GM12878 (cell line): Measurements from ENCODE around the gene CYB5D1. TPM values are rescaled to one million over a fixed set of nuclear protein-coding genes. Genes with fewer than 3 reads are reported as not detected.

Experiments
- ASH2L ChIP-seq: fragments of 300-600, 200-600 bp; sonication (generic); IDR thresholded peaks from 2 replicates; pipeline ENCODE4 v1.6.1; 2017; ENCODE audit warnings: low read depth, mild to moderate bottlenecking, borderline replicate concordance
- ATF7 ChIP-seq: fragments of 450-650 bp; IDR thresholded peaks from 2 replicates; pipeline ENCODE4 v1.6.1; 2016; ENCODE audit warnings: low read depth, mild to moderate bottlenecking
- BACH1 ChIP-seq: fragments of 450-650 bp; IDR thresholded peaks from 2 replicates; pipeline ENCODE4 v1.6.1; 2017; ENCODE audit warnings: mild to moderate bottlenecking, borderline replicate concordance
- BCL11A ChIP-seq: IDR thresholded peaks from 2 replicates; pipeline ENCODE4 v1.6.1; 2011; ENCODE audit warnings: low read depth, low read length
- BRCA1 ChIP-seq: IDR thresholded peaks from 2 replicates; pipeline ENCODE4 v1.6.1; 2011; ENCODE audit warnings: low read depth, low read length, improper control_type of control experiment
- CBFB ChIP-seq: IDR thresholded peaks from 2 replicates; pipeline ENCODE4 v1.6.1; 2016; ENCODE audit warnings: antibody characterized with exemption, low read depth
- CHD2 ChIP-seq: IDR thresholded peaks from 2 replicates; pipeline ENCODE4 v1.6.1; 2011; ENCODE audit warnings: low read depth, low read length, improper control_type of control experiment, borderline replicate concordance
- EZH2 ChIP-seq: IDR thresholded peaks from 2 replicates; pipeline ENCODE4 v1.6.1; 2012; ENCODE audit warnings: low read depth, mild to moderate bottlenecking, control low read depth, inconsistent platforms, low read length, borderline replicate concordance; ENCODE audit not compliant: control insufficient read depth
- FOS ChIP-seq: IDR thresholded peaks from 3 replicates; pipeline ENCODE4 v1.6.1; 2011; ENCODE audit warnings: borderline replicate concordance; ENCODE audit not compliant: insufficient read length; ENCODE audit errors: extremely low read depth
- FOXM1 ChIP-seq: IDR thresholded peaks from 2 replicates; pipeline ENCODE4 v1.6.1; 2012; ENCODE audit warnings: low read depth, mild to moderate bottlenecking, inconsistent platforms, low read length, moderate library complexity
- GABPA ChIP-seq: IDR thresholded peaks from 2 replicates; pipeline ENCODE4 v1.6.1; 2014; ENCODE audit warnings: antibody characterized with exemption, low read depth, mild to moderate bottlenecking, inconsistent platforms
- HDGF ChIP-seq: fragments of 450-650 bp; IDR thresholded peaks from 2 replicates; pipeline ENCODE4 v1.6.1; 2016; ENCODE audit warnings: antibody characterized with exemption
- JUNB ChIP-seq: IDR thresholded peaks from 2 replicates; pipeline ENCODE4 v1.6.1; 2016; ENCODE audit warnings: antibody characterized with exemption, mild to moderate bottlenecking
- LARP7 ChIP-seq: fragments of 450-650 bp; IDR thresholded peaks from 2 replicates; pipeline ENCODE4 v1.6.1; 2017; ENCODE audit warnings: mild to moderate bottlenecking
- MYB ChIP-seq: fragments of 150-350 bp; IDR thresholded peaks from 2 replicates; pipeline ENCODE4 v1.6.1; 2014; ENCODE audit warnings: mild to moderate bottlenecking, low read depth, low read length, borderline replicate concordance
- PBX3 ChIP-seq: IDR thresholded peaks from 2 replicates; pipeline ENCODE4 v1.6.1; 2011; ENCODE audit warnings: mild to moderate bottlenecking, low read depth, low read length, moderate library complexity; ENCODE audit not compliant: insufficient replicate concordance
- RAD51 ChIP-seq: fragments of 450-650 bp; IDR thresholded peaks from 2 replicates; pipeline ENCODE4 v1.6.1; 2016; ENCODE audit warnings: moderate library complexity, mild to moderate bottlenecking, inconsistent platforms
- SIN3A ChIP-seq: IDR thresholded peaks from 2 replicates; pipeline ENCODE4 v1.6.1; 2012; ENCODE audit warnings: low read depth, low read length, improper control_type of control experiment
- SMAD5 ChIP-seq: IDR thresholded peaks from 2 replicates; pipeline ENCODE4 v1.6.1; 2016; ENCODE audit warnings: antibody characterized with exemption, low read depth
- STAT3 ChIP-seq: IDR thresholded peaks from 2 replicates; pipeline ENCODE4 v1.6.1; 2011; ENCODE audit warnings: low read depth, low read length, improper control_type of control experiment
- SUPT20H ChIP-seq: IDR thresholded peaks from 2 replicates; pipeline ENCODE4 v1.6.1; 2011; ENCODE audit warnings: low read depth, mild to moderate bottlenecking, low read length, moderate library complexity, borderline replicate concordance; ENCODE audit not compliant: control insufficient read depth
- TARDBP ChIP-seq: IDR thresholded peaks from 2 replicates; pipeline ENCODE4 v1.6.1; 2016; ENCODE audit warnings: borderline replicate concordance
- USF2 ChIP-seq: IDR thresholded peaks from 2 replicates; pipeline ENCODE4 v1.6.1; 2011; ENCODE audit warnings: low read depth, low read length, improper control_type of control experiment, borderline replicate concordance
- ZBTB33 ChIP-seq: fragments of 450-650 bp; IDR thresholded peaks from 2 replicates; pipeline ENCODE4 v1.6.1; 2017; ENCODE audit warnings: mild to moderate bottlenecking
- polyA plus RNA-seq, 11 experiments: library from polyadenylated mRNA; depleted of rRNA in 4 of 11; unstranded in 6 of 11; stranded (reverse) in 5 of 11; fragments of >200 nt; fragmentation: Nextera tagmentation in 4 of 11; fragmentation: Illumina TruSeq in 1 of 11; extraction: Ambion mirVana in 4 of 11; extraction: Trizol in 1 of 11; gene quantifications; 1 replicate in 1 of 11; 2 replicates in 10 of 11; pipeline versions ENCODE4 v1.2.1 to v1.2.3, GENCODE V29; 2011 to 2016; ENCODE audit warnings: inconsistent platforms in 2 of 11, missing spikeins in 2 of 11, low read depth in 1 of 11
- total RNA-seq, 4 experiments: library from RNA; depleted of rRNA in 3 of 4; stranded (reverse); fragments of >200 nt in 3 of 4; fragmentation: Illumina TruSeq in 1 of 4; extraction: Trizol in 1 of 4; gene quantifications; 2 replicates each; pipeline versions ENCODE4 v1.2.1 to v1.2.3, GENCODE V29; 2013 to 2021
- TF ChIP-seq, protein P1 (sequence below): fragments of 450-650 bp; IDR thresholded peaks from 2 replicates; pipeline ENCODE4 v1.6.1; 2017; ENCODE audit warnings: antibody characterized with exemption, mild to moderate bottlenecking, moderate library complexity

The CYB5D1 gene
- total and polyA plus RNA-seq, 10 of the 15 experiments (the other 5 are each of a cell fraction or from before 2014, with no cell fraction given) = 1.6 to 8.7 (median 6.4) TPM

- TF ChIP-seq EZH2 = no peak
- TF ChIP-seq BRCA1 = no peak
- no peak for TF ChIP-seq SIN3A
- no peak for TF ChIP-seq STAT3
- peak; percentile 79 for TF ChIP-seq HDGF
- no peak for TF ChIP-seq ZBTB33
- no peak for TF ChIP-seq SMAD5
- no peak for TF ChIP-seq LARP7
- no peak for TF ChIP-seq BACH1
- TF ChIP-seq JUNB = no peak
- TF ChIP-seq MYB = no peak
- TF ChIP-seq GABPA = no peak
- TF ChIP-seq FOS = no peak
- TF ChIP-seq CBFB = no peak
- 0 out of 2 replicates have a peak, but pooled peaks have one; percentile 29 for TF ChIP-seq RAD51
- no peak for TF ChIP-seq PBX3
- TF ChIP-seq USF2 = no peak
- TF ChIP-seq TARDBP = no peak
- TF ChIP-seq, protein P1, sequence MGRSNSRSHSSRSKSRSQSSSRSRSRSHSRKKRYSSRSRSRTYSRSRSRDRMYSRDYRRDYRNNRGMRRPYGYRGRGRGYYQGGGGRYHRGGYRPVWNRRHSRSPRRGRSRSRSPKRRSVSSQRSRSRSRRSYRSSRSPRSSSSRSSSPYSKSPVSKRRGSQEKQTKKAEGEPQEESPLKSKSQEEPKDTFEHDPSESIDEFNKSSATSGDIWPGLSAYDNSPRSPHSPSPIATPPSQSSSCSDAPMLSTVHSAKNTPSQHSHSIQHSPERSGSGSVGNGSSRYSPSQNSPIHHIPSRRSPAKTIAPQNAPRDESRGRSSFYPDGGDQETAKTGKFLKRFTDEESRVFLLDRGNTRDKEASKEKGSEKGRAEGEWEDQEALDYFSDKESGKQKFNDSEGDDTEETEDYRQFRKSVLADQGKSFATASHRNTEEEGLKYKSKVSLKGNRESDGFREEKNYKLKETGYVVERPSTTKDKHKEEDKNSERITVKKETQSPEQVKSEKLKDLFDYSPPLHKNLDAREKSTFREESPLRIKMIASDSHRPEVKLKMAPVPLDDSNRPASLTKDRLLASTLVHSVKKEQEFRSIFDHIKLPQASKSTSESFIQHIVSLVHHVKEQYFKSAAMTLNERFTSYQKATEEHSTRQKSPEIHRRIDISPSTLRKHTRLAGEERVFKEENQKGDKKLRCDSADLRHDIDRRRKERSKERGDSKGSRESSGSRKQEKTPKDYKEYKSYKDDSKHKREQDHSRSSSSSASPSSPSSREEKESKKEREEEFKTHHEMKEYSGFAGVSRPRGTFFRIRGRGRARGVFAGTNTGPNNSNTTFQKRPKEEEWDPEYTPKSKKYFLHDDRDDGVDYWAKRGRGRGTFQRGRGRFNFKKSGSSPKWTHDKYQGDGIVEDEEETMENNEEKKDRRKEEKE = no peak
- no peak for TF ChIP-seq ASH2L
- TF ChIP-seq BCL11A = no peak
- TF ChIP-seq CHD2 = no peak
- no peak for TF ChIP-seq FOXM1
- 0 out of 2 replicates have a peak, but pooled peaks have one; percentile 19 for TF ChIP-seq ATF7
- TF ChIP-seq SUPT20H = no peak
Measured at GRCh38 chr17:7880076-7880868, 22.5 kb downstream of the CYB5D1 start (continued).
